Spinal cord (tissue), 10 donors: ENCODE measurements around the gene ARL6IP5. TPM values are rescaled to one million over a fixed set of nuclear protein-coding genes. Genes with fewer than 3 reads are reported as not detected.

Experiments used
- DNase-seq, 6 donors: peaks; one replicate each; pipeline versions ENCODE4 v3.0.0 to v3.0.0-alpha.2; 2013 to 2015; ENCODE audit warnings: low spot score in 6 of 6, low read depth in 4 of 6
- H3K27ac ChIP-seq: one replicate; pipeline ENCODE4 v1.5.1; 2013; ENCODE audit warnings: low read depth, low read length, control low read depth
- H3K27me3 ChIP-seq: one replicate; pipeline ENCODE4 v1.6.1; 2013; ENCODE audit warnings: low read length; ENCODE audit not compliant: control insufficient read depth, insufficient read depth
- H3K36me3 ChIP-seq: one replicate; pipeline ENCODE4 v1.6.1; 2013; ENCODE audit warnings: low read length; ENCODE audit not compliant: control insufficient read depth, insufficient read depth
- H3K4me1 ChIP-seq: one replicate; pipeline ENCODE4 v1.6.1; 2013; ENCODE audit warnings: low read length; ENCODE audit not compliant: control insufficient read depth, insufficient read depth
- H3K4me3 ChIP-seq: one replicate; pipeline ENCODE4 v1.5.1; 2013; ENCODE audit warnings: low read depth, low read length, control low read depth
- H3K9me3 ChIP-seq: one replicate; pipeline ENCODE4 v1.6.1; 2013; ENCODE audit warnings: low read length; ENCODE audit not compliant: control insufficient read depth, insufficient read depth
- WGBS: methylation state at CpG from one replicate; pipeline ENCODE4 v1.1.5; 2013; ENCODE audit warnings: missing lambda C conversion rate; ENCODE audit not compliant: insufficient coverage; 5-methylcytosine and 5-hydroxymethylcytosine counted together
- polyA plus RNA-seq, 2 donors: library from polyadenylated mRNA; unstranded; fragments of 120-200 nt; gene quantifications; one replicate each; pipeline ENCODE4 v1.2.1, GENCODE V29; 2013; ENCODE audit not compliant: insufficient read length in 2 of 2
- total RNA-seq, 2 donors: library from RNA; depleted of rRNA in 1 of 2; stranded (reverse); fragments of 120-200 nt in 1 of 2; fragments of >200 nt in 1 of 2; gene quantifications; one replicate each; pipeline versions ENCODE4 v1.2.3 to v1.2.4, GENCODE V29; 2013 to 2014
- donor health status: healthy.

The ARL6IP5 gene
- total and polyA plus RNA-seq, 4 donors = 101 to 160 (median 126) TPM

- Histone ChIP-seq H3K9me3 (no peaks in the 10 kb centered on the region), H3K27ac (peak overlapping the region; percentile 95), H3K4me3 (peak overlapping the region; percentile 95), H3K4me1 (peaks cover 20% of the 10 kb centered on the region), H3K27me3 (no peaks in the 10 kb centered on the region), H3K36me3 (no peaks in the 10 kb centered on the region)
- DNase-seq = peak in 3 of 6 donors; percentile 22 to 65 (median 35)
- under 1% methylated on average over 20 of the region's 26 CpGs for WGBS
Observed at GRCh38 chr3:69085168-69085832, 563 bp downstream of the ARL6IP5 start.

- peaks cover 24% of the 10 kb centered on the region for H3K4me1 ChIP-seq
- peaks cover 3% of the 10 kb centered on the region for H3K36me3 ChIP-seq
- H3K27ac ChIP-seq = peak overlapping the region; percentile 95
- 0% methylated on average over 3 of the region's 8 CpGs for WGBS
- H3K9me3 ChIP-seq = no peaks in the 10 kb centered on the region
- DNase-seq = peak; percentile 69 to 94 (median 79)
- H3K27me3 ChIP-seq = no peaks in the 10 kb centered on the region
- H3K4me3 ChIP-seq = peak overlapping the region; percentile 95
Observed at GRCh38 chr3:69085833-69086722, 1.3 kb downstream of the ARL6IP5 start.

GRCh38 chr3:69087030-69087791, 2.5 kb downstream of the ARL6IP5 start:
- Histone ChIP-seq H3K27ac (peak overlapping the region; percentile 95), H3K27me3 (no peaks in the 10 kb centered on the region), H3K4me3 (no peak overlapping the region), H3K9me3 (no peaks in the 10 kb centered on the region), H3K36me3 (peaks cover 3% of the 10 kb centered on the region), H3K4me1 (peaks cover 29% of the 10 kb centered on the region)
- WGBS = no CpG with 5 or more reads among the region's 3 CpGs
- DNase-seq = no peak

GRCh38 chr3:69088063-69088462, 3.3 kb downstream of the ARL6IP5 start:
- no peak for DNase-seq
- Histone ChIP-seq H3K4me1 (peaks cover 33% of the 10 kb centered on the region), H3K4me3 (no peak overlapping the region), H3K27me3 (no peaks in the 10 kb centered on the region), H3K36me3 (peaks cover 3% of the 10 kb centered on the region), H3K27ac (no peak overlapping the region), H3K9me3 (no peaks in the 10 kb centered on the region)
- WGBS = no CpG with 5 or more reads among the region's 2 CpGs

GRCh38 chr3:69090021-69090420, 5.3 kb downstream of the ARL6IP5 start:
- Histone ChIP-seq H3K27me3 (no peaks in the 10 kb centered on the region), H3K4me1 (peaks cover 35% of the 10 kb centered on the region), H3K27ac (no peak overlapping the region), H3K36me3 (peaks cover 9% of the 10 kb centered on the region), H3K9me3 (no peaks in the 10 kb centered on the region), H3K4me3 (no peak overlapping the region)
- no peak for DNase-seq
- 76% methylated on average over 2 of the region's 3 CpGs for WGBS

GRCh38 chr3:69091389-69092029, 6.8 kb downstream of the ARL6IP5 start:
- DNase-seq = no peak
- Histone ChIP-seq H3K4me3 (no peak overlapping the region), H3K4me1 (peaks cover 28% of the 10 kb centered on the region), H3K36me3 (peaks cover 9% of the 10 kb centered on the region), H3K9me3 (no peaks in the 10 kb centered on the region), H3K27ac (no peak overlapping the region), H3K27me3 (no peaks in the 10 kb centered on the region)
- 65% methylated on average over 2 of the region's 5 CpGs for WGBS

GRCh38 chr3:69092030-69092516, 7.3 kb downstream of the ARL6IP5 start:
- 8% methylated on average over 2 of the region's 4 CpGs for WGBS
- Histone ChIP-seq H3K4me1 (peaks cover 22% of the 10 kb centered on the region), H3K36me3 (peaks cover 9% of the 10 kb centered on the region), H3K9me3 (no peaks in the 10 kb centered on the region), H3K27ac (peak overlapping the region; percentile 49), H3K4me3 (no peak overlapping the region), H3K27me3 (no peaks in the 10 kb centered on the region)
- DNase-seq = peak in 2 of 6 donors; percentile 34 to 42

GRCh38 chr3:69094467-69095205, 9.9 kb downstream of the ARL6IP5 start:
- Histone ChIP-seq H3K9me3 (no peaks in the 10 kb centered on the region), H3K4me3 (no peak overlapping the region), H3K4me1 (peaks cover 18% of the 10 kb centered on the region), H3K27ac (peak overlapping the region; percentile 10), H3K36me3 (peaks cover 12% of the 10 kb centered on the region), H3K27me3 (no peaks in the 10 kb centered on the region)
- no peak for DNase-seq
- WGBS = 87% methylated on average over 5 of the region's 8 CpGs
